GM19025 (cell line): ENCODE results near the gene TXN2.
"Not testable (repeated sequence)": the region's sequence is repeated elsewhere in the genome, so short reads cannot be mapped to it uniquely, and the experiment has no call there.

Source experiments
- ATAC-seq: cut with Tn5 transposase; IDR thresholded peaks from one replicate; pipeline ENCODE4 v1.9.1; 2021; ENCODE audit warnings: mild to moderate bottlenecking, low read depth, moderate library complexity; ENCODE audit not compliant: unreplicated experiment

TXN2 gene

DNA sequence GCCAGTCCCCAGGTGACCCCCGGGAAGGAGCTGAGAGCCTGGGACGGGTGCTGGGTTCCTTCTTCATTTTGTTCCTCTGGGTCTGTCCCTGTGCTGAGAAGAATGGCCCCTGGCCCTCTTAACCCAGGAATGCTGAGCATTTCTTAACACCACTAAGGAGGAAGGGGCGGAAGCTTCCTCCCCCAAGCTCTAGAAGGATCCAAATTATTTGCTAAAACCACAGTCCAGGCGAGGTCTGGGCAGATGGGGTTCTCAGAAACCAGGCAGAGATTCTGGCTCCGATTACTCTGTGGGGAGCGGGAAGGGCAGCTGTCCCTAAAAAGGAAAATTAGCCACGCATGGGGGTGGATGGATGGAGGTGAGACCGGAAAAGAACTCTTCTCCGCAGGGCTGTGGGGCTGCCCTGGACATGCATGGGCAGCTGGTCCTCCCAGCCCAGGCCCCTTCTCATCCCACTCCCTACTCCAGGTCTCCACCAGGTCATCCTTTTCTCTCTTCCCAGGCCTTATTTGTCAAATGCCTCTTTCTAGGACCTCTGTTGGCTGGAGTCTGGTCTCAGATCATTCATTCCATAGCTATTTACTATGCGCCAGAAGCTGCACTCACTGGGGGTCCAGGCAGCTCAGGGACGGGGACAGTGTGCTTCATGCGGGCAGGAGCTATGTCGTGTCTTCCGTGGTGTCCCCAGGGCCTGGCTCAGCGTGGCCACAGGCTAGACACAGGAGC is 48.7 kb downstream of the TXN2 start:
- no peak for ATAC-seq

DNA sequence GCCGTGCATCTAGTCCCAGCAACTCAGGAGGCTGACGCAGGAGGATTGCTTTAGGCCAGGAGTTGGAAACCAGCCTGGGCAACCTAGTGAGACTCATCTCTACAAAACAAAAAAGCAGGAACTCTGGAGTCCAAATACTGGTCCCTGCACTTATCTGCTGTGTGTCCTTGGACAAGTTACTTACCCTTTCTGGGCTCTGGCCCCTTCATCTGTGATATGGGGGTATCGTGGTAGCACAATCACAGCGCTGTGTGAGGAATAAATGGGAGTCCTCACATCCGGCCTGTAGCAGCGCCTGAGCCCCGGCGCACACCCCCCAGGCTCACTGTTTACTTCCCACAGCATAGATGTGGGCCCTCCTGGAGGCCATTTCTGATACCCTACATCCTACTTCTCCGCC is 49.5 kb downstream of the TXN2 start:
- ATAC-seq = no peak

DNA sequence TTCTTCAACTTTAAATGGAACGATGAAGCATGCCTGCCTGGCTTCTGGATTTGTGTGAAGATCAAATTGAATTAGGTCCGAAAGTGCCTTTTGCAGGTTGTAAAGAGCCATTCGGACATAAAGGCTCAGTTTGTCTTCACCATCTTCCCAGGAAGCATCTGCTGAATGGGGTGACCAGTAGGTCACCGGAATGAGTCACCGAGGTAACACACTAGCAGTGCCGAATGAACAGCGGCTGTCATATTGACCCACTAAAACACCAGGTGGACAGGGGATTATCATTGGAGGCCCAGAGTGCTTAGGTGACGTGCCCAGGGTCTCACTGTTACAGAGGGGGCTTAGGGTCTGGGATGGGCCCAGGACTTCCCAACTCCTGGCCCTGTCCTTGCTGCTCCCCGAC is 50.6 kb downstream of the TXN2 start:
- no peak for ATAC-seq

DNA sequence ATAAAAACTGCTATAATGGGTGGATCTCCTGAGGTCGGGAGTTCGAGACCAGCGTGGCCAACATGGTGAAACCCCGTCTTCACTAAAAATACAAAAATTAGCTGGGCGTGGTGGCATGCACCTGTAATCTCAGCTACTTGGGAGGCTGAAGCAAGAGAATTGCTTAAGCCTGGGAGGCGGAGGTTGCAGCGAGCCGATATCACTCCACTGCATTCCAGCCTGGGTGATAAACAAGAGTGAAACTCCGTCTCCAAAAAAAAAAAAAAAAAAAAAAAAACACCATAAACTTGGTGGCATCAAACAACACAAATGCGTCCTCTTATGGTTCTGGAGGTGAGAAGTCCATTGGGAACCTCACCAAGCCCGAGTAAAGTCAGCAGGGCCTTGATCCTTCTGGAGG is 53.5 kb downstream of the TXN2 start:
- ATAC-seq = not testable (repeated sequence)

DNA sequence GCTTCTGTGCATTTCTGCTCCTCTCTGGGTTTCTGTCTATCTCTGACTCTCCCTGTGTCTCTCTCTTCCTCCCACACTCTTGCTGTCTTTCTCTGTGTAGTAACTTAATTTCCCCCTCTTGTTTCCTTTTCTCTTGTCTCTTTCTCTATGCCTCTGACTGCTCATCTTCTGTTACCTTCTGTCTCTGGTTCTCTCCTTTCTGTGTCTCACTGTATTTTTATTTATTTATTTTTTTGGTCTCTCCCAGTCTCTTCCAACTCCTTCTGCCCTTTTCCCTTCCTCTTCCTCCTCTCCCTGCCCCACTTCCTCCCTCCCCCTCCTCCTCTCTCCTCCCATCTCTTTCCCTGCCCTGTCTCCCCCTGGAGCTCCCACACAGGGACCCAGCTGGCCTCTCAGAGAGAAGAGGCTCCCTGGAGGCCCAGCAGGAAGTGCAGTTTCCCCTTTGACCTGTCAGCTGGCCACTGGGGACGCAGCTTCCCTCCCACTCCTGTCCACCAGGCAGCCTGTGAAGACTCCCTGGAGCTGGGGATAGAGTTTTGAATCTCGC is 55.4 kb downstream of the TXN2 start:
- ATAC-seq = no peak

DNA sequence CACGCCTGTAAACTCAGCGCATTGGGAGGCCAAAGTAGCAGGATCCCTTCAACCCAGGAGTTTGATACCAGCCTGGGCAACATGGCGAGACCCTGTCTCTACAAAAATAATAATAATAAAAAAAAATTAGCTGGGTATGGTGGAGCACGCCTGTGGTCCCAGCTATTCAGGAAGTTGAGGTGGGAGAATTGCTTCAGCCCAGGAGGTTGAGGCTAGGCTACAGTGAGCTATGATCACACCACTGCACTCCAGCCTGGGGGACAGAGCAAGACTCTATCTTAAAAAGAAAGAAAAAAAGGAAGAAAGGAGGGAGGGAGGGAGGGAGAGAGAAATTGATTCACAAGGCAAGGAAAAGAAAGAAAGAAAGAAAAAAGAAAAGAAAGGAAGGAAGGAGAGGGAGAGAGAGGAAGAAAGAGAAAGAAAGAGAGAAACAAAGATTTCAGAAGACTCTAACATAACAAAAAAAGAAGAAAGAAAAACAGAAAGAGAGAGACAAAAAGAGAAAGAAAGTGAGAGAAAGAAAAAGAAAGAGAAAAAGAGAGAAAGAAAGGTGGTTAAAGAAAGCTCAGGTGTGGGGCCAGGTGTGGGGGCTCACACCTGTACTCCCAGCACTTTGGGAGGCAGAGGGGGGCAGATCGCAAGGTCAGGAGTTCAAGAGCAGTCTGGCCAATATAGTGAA is 56.4 kb downstream of the TXN2 start:
- no peak for ATAC-seq

DNA sequence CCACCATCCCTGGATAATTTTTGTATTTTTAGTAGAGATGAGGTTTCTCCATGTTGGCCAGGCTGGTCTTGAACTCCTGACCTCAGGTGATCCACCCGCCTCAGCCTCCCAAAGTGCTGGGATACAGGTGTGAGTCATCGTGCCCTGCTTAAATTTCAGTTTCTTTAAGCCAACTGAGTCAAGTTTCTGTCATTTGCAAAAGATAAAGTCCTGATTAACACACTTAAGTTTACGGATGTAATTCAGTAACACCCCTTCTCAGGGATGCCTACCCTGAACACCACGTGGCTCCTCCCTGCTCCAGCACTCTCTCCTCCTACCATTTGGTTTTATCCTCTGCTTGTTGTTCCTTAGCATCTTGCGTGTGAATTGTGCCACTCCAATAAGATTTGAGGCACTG is 57.0 kb downstream of the TXN2 start:
- ATAC-seq = not testable (repeated sequence)

DNA sequence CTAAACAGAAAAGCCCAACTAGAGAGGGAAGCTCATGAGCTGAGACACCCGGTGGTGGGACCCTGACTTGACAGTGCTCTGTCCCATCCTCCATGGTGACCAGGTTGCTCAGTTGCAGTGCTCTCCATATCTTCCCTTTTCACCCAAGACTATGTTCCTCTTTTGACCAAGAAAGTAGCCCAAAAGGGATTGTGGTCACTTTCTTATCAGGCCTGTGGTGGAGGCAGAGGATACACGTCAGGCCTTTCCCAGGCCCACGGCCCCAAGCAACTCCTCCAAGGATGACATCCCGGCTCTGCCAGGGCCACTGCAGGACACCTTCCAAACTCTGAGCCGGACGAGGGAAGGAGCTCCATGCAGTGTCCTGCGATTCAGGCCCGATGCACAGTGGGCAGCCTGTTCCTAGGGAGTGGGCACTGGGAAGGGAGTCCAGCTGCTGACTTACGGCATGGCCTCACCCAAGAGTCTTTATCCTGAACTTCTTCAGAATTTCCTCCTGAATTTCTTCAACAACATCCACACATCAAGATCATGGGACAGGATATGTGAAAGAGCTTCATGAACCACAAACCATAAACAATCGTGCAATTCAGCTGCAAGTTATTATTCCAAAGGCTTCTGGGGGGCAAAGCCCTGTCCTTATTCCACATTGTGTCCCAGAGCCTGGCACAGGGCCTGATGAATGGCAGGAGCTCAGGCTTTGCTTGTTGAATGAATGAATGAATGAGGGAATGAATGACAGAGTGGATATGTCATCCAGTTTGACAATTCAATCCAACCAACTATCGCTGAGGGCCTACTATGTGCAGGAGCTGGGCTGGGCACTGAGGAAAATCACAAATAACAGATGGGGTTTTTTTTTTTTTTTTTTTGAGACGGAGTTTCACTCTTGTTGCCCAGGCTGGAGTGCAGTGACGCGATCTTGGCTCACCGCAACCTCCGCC is 57.7 kb downstream of the TXN2 start:
- no peak for ATAC-seq

DNA sequence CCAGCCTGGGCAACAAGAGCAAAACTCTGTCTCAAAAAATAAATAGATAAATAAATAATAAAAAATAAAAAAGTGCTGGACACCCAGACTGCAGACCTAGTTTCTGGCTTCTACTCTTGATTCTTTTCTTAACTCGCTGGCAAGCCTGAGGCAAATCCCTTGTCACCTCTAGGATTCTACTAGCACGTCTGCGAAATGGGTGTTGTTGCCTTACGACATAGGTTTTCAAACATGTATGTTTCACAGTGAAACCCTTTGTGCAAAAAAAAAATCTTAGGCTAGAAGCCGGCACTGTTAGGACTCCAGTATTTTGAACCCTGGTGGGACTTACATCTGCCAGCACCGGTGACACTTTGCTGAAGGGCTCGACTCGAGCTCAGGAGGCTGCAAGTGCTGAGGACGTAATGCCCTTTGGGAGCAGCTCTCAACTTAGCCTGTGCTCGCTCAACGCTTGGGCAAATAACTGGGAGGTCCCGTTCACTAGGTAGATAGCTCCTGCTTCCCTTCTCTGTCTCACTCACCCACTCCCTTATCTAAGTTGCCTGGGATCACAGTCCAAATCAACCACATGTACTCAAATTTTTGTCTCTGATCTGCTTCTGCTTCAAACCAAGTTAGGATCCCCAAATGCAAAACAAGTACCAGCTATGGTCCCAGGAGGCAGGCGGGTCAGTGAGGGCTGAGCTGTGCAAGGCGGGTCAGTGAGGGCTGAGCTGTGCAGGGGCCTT is 59.0 kb downstream of the TXN2 start:
- no peak for ATAC-seq

DNA sequence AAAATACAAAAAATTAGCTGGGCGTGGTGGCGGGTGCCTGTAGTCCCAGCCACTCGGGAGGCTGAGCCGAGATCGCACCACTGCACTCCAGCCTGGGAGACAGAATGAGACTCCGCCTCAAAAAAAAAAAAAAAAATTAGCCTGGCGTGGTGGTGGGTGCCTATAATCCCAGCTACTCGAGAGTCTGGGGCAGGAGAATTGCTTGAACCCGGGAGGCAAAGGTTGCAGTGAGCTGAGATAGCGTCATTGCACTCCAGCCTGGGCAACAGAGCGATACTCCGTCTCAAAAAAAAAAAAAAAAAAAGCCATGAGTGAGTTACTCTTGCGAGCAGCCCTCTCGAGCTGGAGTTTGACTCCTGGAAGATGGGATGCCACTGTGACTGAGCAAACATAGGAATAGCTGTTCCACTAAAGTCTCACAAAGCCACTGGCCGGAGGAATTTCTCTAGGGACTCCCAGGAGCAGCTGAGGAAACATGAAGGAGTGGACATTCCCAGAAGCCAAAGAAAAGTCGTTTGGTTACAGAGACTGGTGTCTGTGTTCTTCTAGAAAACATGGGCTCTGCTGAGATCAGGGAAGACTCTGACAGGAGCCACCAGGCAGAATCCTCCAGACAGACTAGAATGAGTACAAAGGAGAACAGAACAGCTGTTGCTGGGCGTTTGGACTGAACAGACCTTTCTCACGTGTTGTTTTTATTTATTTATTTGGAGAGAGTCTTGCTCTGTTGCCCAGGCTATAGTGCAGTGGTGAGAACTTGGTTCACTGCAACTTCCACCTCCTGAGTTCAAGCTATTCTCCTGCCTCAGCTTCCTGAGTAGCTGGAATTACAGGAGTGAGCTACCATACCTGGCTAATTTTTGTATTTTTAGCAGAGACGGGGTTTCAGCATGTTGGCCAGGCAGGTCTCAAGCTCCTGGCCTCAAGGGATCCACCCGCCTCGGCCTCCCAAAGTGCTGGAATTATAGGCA is 61.2 kb downstream of the TXN2 start:
- no peak for ATAC-seq

DNA sequence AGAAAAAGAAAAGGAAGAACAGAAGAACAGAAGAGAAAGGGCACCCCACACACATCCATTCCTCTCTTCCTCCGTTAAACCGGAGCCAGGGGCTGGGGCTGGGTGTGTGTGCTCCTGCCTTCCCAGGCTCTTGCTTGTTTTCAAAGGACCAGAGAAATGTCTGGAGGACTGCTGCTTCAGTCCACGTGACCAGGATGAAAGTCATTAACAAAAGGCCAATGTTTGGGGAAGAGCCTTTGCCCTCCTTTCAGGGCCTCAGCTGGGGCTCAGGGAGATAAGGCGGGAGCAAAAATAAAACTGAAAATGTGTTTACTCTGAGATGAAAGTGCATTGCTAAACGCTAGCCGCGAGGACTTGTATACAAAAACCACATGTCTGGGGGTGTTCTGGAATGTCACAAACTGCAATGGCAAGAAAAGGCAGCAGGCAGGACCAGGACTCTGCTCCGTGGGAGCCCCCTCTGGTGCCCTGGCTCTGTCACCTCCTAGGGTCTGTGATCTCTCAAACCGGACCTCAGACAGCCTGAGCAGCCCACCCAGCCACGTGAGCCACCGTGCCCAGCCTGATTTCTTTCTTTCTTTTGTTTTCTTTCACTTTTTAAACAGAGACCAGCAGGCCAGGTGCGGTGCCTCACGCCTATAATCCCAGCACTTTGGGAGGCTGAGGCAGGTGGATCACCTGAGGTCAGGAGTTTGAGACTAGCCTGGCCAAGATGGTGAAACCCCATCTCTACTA is 62.1 kb downstream of the TXN2 start:
- no peak for ATAC-seq

DNA sequence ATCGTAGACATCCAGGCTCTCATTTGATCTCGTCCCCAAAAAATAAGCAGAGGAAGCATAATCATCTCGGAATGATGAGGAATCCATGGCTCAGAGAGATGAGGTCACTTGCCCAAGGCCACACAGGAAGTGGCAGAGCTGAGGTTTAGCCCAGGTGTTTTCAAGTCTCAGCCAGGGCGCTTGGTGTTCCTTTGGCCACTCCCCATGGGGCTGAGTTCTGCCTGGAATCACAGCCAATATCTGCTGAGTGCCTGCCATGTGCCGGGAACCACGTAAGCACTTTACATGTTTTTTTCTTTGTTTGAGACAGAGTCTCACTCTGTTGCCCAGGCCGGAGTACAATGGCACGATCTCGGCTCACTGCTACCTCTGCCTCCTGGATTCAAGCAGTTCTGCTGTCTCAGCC is 64.2 kb downstream of the TXN2 start:
- ATAC-seq = no peak
